ENCODE data around the gene NACC2.

The NACC2 gene

GRCh38 chr9:136054798-136055714, 40.0 kb downstream of the NACC2 start:
- no peak for DNase-seq

GRCh38 chr9:136054146-136054545, 40.9 kb downstream of the NACC2 start:
- DNase-seq = no peak

- DNase-seq = no peak
Observed at GRCh38 chr9:136053757-136054142, 41.3 kb downstream of the NACC2 start.

DNA sequence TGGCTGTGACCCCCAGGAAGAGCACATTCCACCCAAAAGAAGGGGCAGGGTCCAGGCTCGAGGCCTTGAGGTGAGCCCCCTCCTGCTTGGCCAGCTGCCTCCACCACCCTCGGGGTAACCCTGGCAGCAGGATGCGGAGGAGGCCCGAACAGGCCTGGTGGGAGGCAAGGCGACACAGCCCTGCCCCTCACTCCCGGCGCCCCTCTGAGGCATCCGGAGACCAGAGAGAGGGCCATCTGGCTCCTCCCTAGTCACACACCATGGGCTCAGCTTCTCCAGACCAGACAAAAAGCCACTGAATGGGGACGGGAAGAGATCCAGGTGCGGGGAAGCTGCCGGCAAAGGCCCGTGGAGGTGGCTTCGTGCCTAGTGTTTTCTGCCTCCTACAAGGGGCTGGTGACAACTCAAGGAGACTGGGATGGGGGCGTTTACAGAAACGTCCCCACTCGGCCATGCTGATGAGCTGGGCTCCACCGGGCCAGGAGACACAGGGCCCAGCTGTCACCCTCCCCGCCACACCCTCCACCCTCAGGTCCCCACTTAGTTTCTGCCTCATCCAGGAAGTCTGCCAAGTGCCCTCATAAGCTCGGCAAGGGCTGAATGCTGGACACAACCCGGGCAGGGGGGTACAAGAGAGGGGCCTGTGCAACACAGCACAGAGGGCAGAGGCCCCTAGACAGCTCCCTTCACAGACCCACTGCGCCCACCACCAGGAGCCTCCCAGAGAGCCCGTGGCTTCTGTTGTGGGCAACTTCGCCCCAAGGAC, 41.9 kb downstream of the NACC2 start:
- DNase-seq = no peak

DNA sequence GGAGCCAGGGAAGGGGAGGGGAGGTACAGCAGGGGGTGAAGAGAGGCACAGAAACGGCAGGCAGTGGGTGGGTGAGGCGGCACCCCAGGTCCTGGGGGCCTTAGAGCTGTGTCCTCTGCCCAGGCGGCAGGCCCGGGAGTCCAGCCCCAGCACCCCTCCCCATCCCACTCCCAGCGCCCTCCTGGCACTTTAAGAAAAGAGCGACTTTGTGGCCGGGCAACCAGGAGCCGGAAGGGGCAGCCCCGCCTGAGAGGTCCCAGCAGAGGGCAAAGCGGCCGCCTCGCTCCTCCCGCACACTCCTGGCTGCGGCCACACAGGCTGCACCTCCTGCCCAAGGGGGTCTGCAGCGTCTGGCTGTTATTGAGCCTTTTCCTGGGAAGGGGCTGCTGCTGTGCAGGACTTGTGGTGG, 42.6 kb downstream of the NACC2 start:
- no peak for DNase-seq

GRCh38 chr9:136051837-136052471, 43.1 kb downstream of the NACC2 start:
- peak; percentile 98 for DNase-seq

DNA sequence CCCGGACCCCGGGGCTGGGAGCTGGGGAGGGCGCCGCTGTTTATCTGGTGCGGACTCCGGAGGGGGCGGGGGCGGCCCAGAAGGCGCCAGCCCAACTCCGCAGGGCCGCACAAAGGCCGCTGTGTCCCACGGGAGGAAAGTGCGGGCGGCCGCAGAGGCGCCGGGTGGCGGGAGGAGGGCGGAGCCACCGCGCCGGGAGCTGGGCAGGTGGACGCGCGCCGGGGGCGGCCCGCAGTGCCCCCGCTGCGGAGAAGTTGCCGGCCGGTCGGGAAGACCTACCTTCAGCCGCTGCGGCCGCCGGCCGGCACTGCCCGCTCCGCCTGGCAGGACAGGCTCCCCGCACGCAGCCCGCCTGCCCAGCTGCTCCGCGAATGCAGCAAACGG, 43.6 kb downstream of the NACC2 start:
- DNase-seq = no peak

DNA sequence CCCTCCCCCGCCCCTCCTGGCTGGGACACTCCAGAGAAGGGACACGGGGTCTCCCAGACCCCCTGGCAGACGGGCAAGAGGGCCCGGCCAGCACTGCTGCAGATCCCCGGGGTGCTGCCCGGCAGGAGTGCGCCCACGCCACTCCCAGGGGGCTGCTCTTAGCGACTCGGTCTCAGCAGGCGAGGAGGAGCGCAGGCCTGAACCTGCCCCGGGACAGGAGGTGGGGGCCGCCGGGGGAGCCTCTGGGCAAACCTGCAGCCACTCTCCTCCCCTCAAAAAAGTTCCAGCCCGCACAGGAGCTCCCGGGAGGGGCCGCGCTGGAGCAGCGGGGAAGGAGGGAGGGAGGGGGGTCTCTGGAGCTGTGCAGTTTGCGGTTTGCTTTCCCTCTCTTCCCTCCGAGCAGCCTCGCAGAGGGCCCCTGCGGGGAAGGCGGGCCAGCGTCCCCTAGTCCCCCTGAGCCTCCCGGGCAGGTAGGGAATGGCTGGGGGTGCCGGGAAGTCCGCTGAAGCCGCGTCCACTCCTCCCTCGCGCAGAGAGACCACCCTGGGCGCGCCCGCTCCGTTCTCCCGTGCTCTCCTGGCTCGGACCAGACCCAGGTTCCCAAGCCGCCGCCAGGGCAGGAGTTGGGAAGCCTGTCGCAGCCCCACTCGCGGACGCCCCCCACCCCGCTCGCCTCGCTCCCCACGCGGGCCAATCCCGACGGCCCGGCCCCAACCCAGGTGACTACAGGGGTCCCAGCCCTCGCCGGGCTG, 44.2 kb downstream of the NACC2 start:
- DNase-seq = no peak

GRCh38 chr9:136050266-136050700, 44.8 kb downstream of the NACC2 start:
- no peak for DNase-seq

GRCh38 chr9:136049491-136050265, 45.4 kb downstream of the NACC2 start:
- no peak for DNase-seq

- no peak for DNase-seq
Observed at GRCh38 chr9:136048560-136049411, 46.3 kb downstream of the NACC2 start.

DNA sequence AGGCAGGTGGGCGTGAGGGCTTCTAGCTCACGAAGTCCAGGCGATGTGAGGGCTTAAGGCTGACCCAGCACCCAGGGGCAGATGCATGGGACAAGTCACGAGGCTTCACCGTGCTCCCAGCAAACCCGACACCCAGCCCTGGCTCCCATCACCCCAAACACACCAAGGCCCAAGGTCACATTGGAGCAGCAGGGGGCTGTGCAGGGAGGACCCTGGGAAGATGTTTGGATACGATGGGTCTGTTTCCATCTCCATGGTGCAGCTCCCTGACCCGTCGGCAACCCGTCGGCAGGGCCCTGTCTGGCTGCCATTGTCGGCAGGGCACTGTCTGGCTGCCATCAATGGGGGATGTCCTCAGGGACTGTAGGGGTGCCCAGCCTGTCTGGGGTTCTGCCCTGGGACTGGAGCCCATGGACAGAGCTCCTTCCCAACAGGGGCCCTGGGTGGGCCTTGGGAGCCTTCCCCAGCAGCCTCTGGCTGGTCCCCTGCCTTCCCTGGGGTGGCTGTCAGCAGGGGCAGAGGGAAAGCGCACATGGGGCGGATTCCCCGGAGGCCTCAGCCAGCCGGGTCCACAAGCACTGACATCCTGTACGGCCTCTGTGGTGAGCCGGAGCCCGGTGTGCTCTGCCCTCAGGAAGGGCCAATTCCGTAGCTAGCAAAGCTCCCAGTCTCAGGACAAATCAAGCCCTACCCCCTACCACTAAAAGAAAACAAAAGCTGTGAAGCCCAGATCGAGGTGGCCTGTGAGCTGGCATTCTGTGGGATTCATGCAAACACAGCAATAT, 47.1 kb downstream of the NACC2 start:
- DNase-seq = no peak

- DNase-seq = no peak
Observed at GRCh38 chr9:136047076-136047774, 47.9 kb downstream of the NACC2 start.

- no peak for DNase-seq
Observed at GRCh38 chr9:136046554-136046920, 48.6 kb downstream of the NACC2 start.

- DNase-seq = peak; percentile 49
Observed at GRCh38 chr9:136045595-136046553, 49.2 kb downstream of the NACC2 start.

- DNase-seq = no peak
Observed at GRCh38 chr9:136044971-136045594, 50.0 kb downstream of the NACC2 start.

DNA sequence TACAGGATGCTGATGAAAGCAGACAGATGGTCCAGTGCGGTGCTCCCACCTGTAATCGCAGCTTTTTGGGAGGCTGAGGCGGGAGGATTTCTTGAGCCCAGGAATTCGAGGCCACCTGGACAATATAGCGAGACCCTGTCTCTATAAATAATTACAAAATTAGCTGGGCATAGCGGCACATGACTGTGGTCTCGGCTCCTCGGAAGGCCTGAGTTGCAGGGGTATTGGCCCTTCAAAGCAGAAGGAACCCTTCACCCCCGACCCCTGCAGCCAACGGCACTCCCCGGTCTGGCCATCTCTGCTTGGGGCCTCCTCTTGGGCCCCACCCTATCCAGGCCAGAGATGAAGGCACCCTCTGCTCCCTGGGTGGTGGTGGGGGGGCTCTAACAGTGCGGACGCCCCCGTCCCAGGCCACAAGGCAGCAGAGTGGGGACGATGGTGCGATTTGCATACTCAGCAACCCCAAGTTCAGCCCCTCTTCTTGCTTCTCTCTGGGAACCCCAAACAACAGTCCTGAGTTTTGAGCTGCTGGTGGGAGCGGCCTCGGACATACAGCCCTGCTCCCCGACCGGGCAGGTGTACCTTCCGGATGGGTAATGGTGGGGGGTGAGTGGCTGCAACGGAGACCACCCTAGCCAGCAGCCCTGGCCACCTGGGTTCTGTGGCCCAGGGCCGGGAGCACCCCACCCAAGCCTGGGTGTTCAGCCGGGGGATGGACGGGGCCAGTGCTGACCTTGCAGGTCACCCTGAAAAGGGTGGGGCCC, 50.7 kb downstream of the NACC2 start:
- no peak for DNase-seq

All from fibroblast of upper back skin (primary cell).